Neural cell (in vitro differentiated cells): Measurements from ENCODE around the gene CD300A.

ENCODE experiments used
- CTCF ChIP-seq: fragments of 450-650 bp; IDR thresholded peaks from 2 replicates; pipeline ENCODE4 v1.5.1; 2014; ENCODE audit warnings: antibody characterized with exemption, mild to moderate bottlenecking, moderate library complexity; ENCODE audit not compliant: poor library complexity, severe bottlenecking
- EP300 ChIP-seq: fragments of 450-650 bp; conservative IDR thresholded peaks from 2 replicates; pipeline ENCODE4 v1.6.1; 2014; ENCODE audit warnings: antibody characterized with exemption, mild to moderate bottlenecking, moderate library complexity; ENCODE audit not compliant: poor library complexity, severe bottlenecking
- EZH2 ChIP-seq: fragments of 200-600, 300-800 bp; shearing (Covaris generic), sonication (generic); IDR thresholded peaks from 2 replicates; pipeline ENCODE4 v1.6.1; 2014; ENCODE audit warnings: antibody characterized with exemption, low read length, borderline replicate concordance, mild to moderate bottlenecking; ENCODE audit not compliant: insufficient read depth, poor library complexity, severe bottlenecking
- POLR2AphosphoS5 ChIP-seq: IDR thresholded peaks from 2 replicates; pipeline ENCODE4 v1.6.1; 2012
- RAD21 ChIP-seq: fragments of 450-650 bp; conservative IDR thresholded peaks from 2 replicates; pipeline ENCODE4 v1.6.1; 2014; ENCODE audit warnings: antibody characterized with exemption, mild to moderate bottlenecking, moderate library complexity
- TAF1 ChIP-seq: IDR thresholded peaks from 2 replicates; pipeline ENCODE4 v1.6.1; 2012; ENCODE audit warnings: low read depth

- TF ChIP-seq EP300 (no peak), CTCF (no peak), EZH2 (no peak), RAD21 (no peak), TAF1 (no peak), POLR2AphosphoS5 (no peak)
Observed at GRCh38 chr17:74460241-74460640, 6.2 kb upstream of the CD300A start.
